Neural progenitor cell (in vitro differentiated cells): ENCODE data around the gene OR51F2.

ENCODE experiments used
- EZH2phosphoT487 ChIP-seq: fragments of 200-600 bp; sonication (generic); IDR thresholded peaks from 2 replicates; pipeline ENCODE4 v1.6.1; 2017; ENCODE audit warnings: antibody characterized with exemption
- TF ChIP-seq, protein P1 (sequence below): fragments of 200-600 bp; sonication (generic); IDR thresholded peaks from 2 replicates; pipeline ENCODE4 v1.5.1; 2017; ENCODE audit warnings: antibody characterized with exemption, mild to moderate bottlenecking

DNA sequence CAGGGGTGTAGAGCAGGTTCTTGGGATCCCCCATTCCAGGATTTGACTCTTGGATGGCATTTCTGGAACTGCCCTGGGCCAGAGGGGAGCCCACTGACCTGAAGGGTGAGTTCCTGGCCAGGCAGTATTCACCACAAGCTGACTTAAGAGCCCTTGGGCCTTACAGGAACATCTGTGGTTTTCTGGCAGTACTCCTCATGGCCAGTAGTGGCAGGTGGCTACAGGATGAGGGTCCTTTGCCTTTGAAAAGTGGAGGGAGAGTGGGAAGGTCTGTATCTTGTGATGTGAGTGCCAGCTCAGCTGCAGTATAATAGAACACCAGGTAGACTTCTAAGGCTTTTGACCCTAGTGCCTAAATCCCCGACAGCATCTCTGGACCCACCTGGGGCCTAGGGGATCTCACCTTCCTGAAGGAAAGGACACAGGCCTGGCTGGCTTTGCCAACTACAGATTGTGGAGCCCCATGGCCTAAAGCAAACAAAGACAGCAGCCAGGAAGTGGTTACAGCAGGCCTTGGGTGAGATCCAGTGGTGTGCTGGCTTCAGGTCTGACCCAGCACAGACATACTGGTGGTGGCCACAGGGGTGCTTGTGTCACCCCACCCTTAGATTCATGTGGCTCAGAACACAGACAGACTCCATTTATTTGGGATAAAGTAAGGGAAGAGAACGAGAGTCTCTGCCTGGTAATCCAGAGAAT lies 18.9 kb downstream of the OR51F2 start:
- TF ChIP-seq, protein P1, sequence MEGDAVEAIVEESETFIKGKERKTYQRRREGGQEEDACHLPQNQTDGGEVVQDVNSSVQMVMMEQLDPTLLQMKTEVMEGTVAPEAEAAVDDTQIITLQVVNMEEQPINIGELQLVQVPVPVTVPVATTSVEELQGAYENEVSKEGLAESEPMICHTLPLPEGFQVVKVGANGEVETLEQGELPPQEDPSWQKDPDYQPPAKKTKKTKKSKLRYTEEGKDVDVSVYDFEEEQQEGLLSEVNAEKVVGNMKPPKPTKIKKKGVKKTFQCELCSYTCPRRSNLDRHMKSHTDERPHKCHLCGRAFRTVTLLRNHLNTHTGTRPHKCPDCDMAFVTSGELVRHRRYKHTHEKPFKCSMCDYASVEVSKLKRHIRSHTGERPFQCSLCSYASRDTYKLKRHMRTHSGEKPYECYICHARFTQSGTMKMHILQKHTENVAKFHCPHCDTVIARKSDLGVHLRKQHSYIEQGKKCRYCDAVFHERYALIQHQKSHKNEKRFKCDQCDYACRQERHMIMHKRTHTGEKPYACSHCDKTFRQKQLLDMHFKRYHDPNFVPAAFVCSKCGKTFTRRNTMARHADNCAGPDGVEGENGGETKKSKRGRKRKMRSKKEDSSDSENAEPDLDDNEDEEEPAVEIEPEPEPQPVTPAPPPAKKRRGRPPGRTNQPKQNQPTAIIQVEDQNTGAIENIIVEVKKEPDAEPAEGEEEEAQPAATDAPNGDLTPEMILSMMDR, result no peak
- no peak for TF ChIP-seq EZH2phosphoT487
